22Rv1 (cell line): ENCODE data around the gene GALNT1.

Experiments
- H3K27ac ChIP-seq: fragments of 450-650 bp; 2 replicates; pipeline ENCODE4 v1.5.1; 2017
- CTCF ChIP-seq: fragments of 450-650 bp; IDR thresholded peaks from 2 replicates; pipeline ENCODE4 v1.5.1; 2017; ENCODE audit warnings: mild to moderate bottlenecking
- ZFX ChIP-seq: fragments of 450-650 bp; IDR thresholded peaks from 2 replicates; pipeline ENCODE4 v1.6.1; 2017; ENCODE audit warnings: antibody characterized with exemption, borderline replicate concordance

GALNT1 gene

GRCh38 chr18:35743916-35744315 is 162.4 kb downstream of the GALNT1 start:
- no peak for TF ChIP-seq CTCF
- no peak for TF ChIP-seq ZFX
- no peak overlapping the region for H3K27ac ChIP-seq

GRCh38 chr18:35745814-35746213 is 164.3 kb downstream of the GALNT1 start:
- H3K27ac ChIP-seq: no peak overlapping the region
- TF ChIP-seq CTCF: no peak
- no peak for TF ChIP-seq ZFX

- TF ChIP-seq CTCF (no peak), ZFX (no peak)
These were observed 165.3 kb downstream of the GALNT1 start for GRCh38 chr18:35746826-35747339.

GRCh38 chr18:35747894-35748472 is 166.4 kb downstream of the GALNT1 start:
- no peak overlapping the region for H3K27ac ChIP-seq
- TF ChIP-seq ZFX (no peak), CTCF (no peak)

More at GRCh38 chr18:35746826-35747339, 165.3 kb downstream of the GALNT1 start:
- no peak overlapping the region for H3K27ac ChIP-seq

GRCh38 chr18:35749701-35750100 is 168.2 kb downstream of the GALNT1 start:
- no peak for TF ChIP-seq ZFX
- TF ChIP-seq CTCF: no peak
- H3K27ac ChIP-seq: no peak overlapping the region

- H3K27ac ChIP-seq: no peak overlapping the region
- TF ChIP-seq ZFX (no peak), CTCF (no peak)
These were observed 169.4 kb downstream of the GALNT1 start for GRCh38 chr18:35750929-35751328.

- H3K27ac ChIP-seq: no peak overlapping the region
- TF ChIP-seq CTCF (no peak), ZFX (no peak)
These were observed 171.9 kb downstream of the GALNT1 start for GRCh38 chr18:35753306-35753910.
